B cell (primary cell): Measurements from ENCODE around the gene PLEKHG3. TPM values are rescaled to one million over a fixed set of nuclear protein-coding genes. Genes with fewer than 3 reads are reported as not detected.

Source experiments
- ATAC-seq: fragments of 200-7000 bp; cut with Tn5 transposase; one replicate; pipeline ENCODE4 v1.10.0; 2021; ENCODE audit warnings: low read depth, mild to moderate bottlenecking, moderate number of reproducible peaks, moderate library complexity
- CTCF ChIA-PET: fragments of 350-600 bp; sonication (Branson Sonifier 250); formaldehyde crosslinking; loops from one replicate; lab custom pipeline; 2021; ENCODE audit warnings: antibody characterized with exemption, inconsistent platforms; lab: Charles Lee
- POLR2A ChIA-PET: fragments of 350-600 bp; sonication (Branson Sonifier 250); formaldehyde crosslinking; loops from one replicate; lab custom pipeline; 2021; ENCODE audit warnings: antibody characterized with exemption; lab: Charles Lee
- DNase-seq: peaks from one replicate; pipeline ENCODE4 v3.0.0; 2013
- H2AFZ ChIP-seq: 2 replicates; pipeline ENCODE4 v1.6.1; 2012; ENCODE audit warnings: mild to moderate bottlenecking, low read depth, low read length; ENCODE audit not compliant: insufficient read depth, poor library complexity, severe bottlenecking
- H3K27ac ChIP-seq, 2 donors: 1 replicate in 1 of 2; 2 replicates in 1 of 2; pipeline ENCODE4 v1.5.1; 2012 to 2013; ENCODE audit warnings: low read length in 2 of 2, mild to moderate bottlenecking in 2 of 2, moderate library complexity in 1 of 2
- H3K27me3 ChIP-seq, 4 experiments: fragments of 200-600 bp in 1 of 4; sonication (generic) in 1 of 4; replicated peaks in 1 of 4; 1 replicate in 2 of 4; 2 replicates in 2 of 4; pipeline versions ENCODE4 v1.6.1 to v1.7.0; 2013 to 2016; ENCODE audit warnings: low read length in 3 of 4, mild to moderate bottlenecking in 2 of 4, mixed read lengths in 1 of 4, moderate library complexity in 1 of 4; ENCODE audit not compliant: insufficient read depth in 4 of 4, control insufficient read depth in 3 of 4; ENCODE audit errors: control extremely low read depth in 1 of 4
- H3K36me3 ChIP-seq, 2 experiments: replicated peaks in 1 of 2; 1 replicate in 1 of 2; 2 replicates in 1 of 2; pipeline versions ENCODE4 v1.6.1 to v1.7.1; 2013; ENCODE audit warnings: low read length in 1 of 2; ENCODE audit not compliant: insufficient read depth in 2 of 2, control insufficient read depth in 1 of 2; ENCODE audit errors: control extremely low read depth in 1 of 2, extremely low read depth in 1 of 2
- H3K4me1 ChIP-seq, 2 donors: fragments of 200-600 bp in 1 of 2; sonication (generic) in 1 of 2; 1 replicate in 1 of 2; 2 replicates in 1 of 2; pipeline versions ENCODE4 v1.5.1 to v1.6.1; 2013 to 2017; ENCODE audit warnings: low read length in 2 of 2; ENCODE audit not compliant: control insufficient read depth in 2 of 2, insufficient read depth in 2 of 2
- H3K4me2 ChIP-seq: replicated peaks from 2 replicates; pipeline ENCODE3; 2012; ENCODE audit warnings: mild to moderate bottlenecking, low read depth, low read length; ENCODE audit not compliant: poor library complexity, severe bottlenecking
- H3K4me3 ChIP-seq, 5 experiments: fragments of 200-600 bp in 1 of 5; sonication (generic) in 1 of 5; 1 replicate in 3 of 5; 2 replicates in 2 of 5; pipeline versions ENCODE4 v1.5.1 to v1.7.0; 2011 to 2016; ENCODE audit warnings: low read length in 4 of 5, mild to moderate bottlenecking in 4 of 5, low read depth in 2 of 5, control low read depth in 1 of 5, moderate library complexity in 1 of 5; ENCODE audit not compliant: insufficient read depth in 1 of 5; ENCODE audit errors: control extremely low read depth in 1 of 5, extremely low read depth in 1 of 5
- H3K79me2 ChIP-seq: fragments of 200-600 bp; sonication (generic); one replicate; pipeline ENCODE4 v1.6.0; 2016; ENCODE audit warnings: low read length; ENCODE audit not compliant: control insufficient read depth, insufficient read depth
- H3K9ac ChIP-seq: fragments of 200-600 bp; sonication (generic); 2 replicates; pipeline ENCODE4 v1.6.1; 2017; ENCODE audit warnings: mild to moderate bottlenecking, low read length, moderate library complexity
- H3K9me3 ChIP-seq, 3 donors: one replicate each; pipeline versions ENCODE4 v1.6.1 to v1.7.1; 2013; ENCODE audit warnings: low read length in 2 of 3; ENCODE audit not compliant: control insufficient read depth in 2 of 3, insufficient read depth in 1 of 3; ENCODE audit errors: control extremely low read depth in 1 of 3
- H4K20me1 ChIP-seq: 2 replicates; pipeline ENCODE4 v1.6.0; 2012; ENCODE audit warnings: mild to moderate bottlenecking, low read length; ENCODE audit not compliant: insufficient read depth, control insufficient read depth, poor library complexity, severe bottlenecking
- H3K27ac Mint-ChIP-seq: one replicate; pipeline ENCODE4 v1.8.0; 2021; ENCODE audit warnings: mixed read lengths
- H3K27me3 Mint-ChIP-seq: one replicate; pipeline ENCODE4 v1.8.0; 2021; ENCODE audit warnings: mixed read lengths
- H3K4me1 Mint-ChIP-seq: one replicate; pipeline ENCODE4 v1.8.0; 2021; ENCODE audit warnings: mixed read lengths
- H3K4me3 Mint-ChIP-seq: one replicate; pipeline ENCODE4 v1.8.0; 2021; ENCODE audit warnings: mixed read lengths
- H3K9me3 Mint-ChIP-seq: one replicate; pipeline ENCODE4 v1.8.0; 2022; ENCODE audit warnings: mixed read lengths; ENCODE audit not compliant: insufficient read depth
- EZH2 ChIP-seq: IDR thresholded peaks from 2 replicates; pipeline ENCODE4 v1.6.1; 2012; ENCODE audit warnings: borderline replicate concordance, low read depth, mild to moderate bottlenecking, moderate library complexity, low read length; ENCODE audit not compliant: insufficient read depth, poor library complexity, severe bottlenecking
- WGBS: methylation state at CpG from one replicate; pipeline ENCODE4 v1.1.5; 2013; ENCODE audit warnings: missing lambda C conversion rate; ENCODE audit not compliant: insufficient coverage; 5-methylcytosine and 5-hydroxymethylcytosine counted together
- intact Hi-C: fragments of 100-400 bp; cut with micrococcal nuclease; formaldehyde crosslinking; loops from one replicate; pipeline ENCODE4 v1.10.0; 2022
- polyA plus RNA-seq: library from polyadenylated mRNA; depleted of rRNA; stranded (reverse); fragments of >200 nt; gene quantifications from 2 replicates; pipeline ENCODE4 v1.2.3, GENCODE V29; 2012
- total RNA-seq, 2 donors: library from RNA; stranded (reverse); fragments of 120-200 nt in 1 of 2; gene quantifications; 1 replicate in 1 of 2; 2 replicates in 1 of 2; pipeline versions ENCODE4 v1.2.3 to v1.2.4, GENCODE V29; 2013 to 2022
- TF ChIP-seq, protein P1 (sequence below): fragments of 200-600 bp; IDR thresholded peaks from one replicate; pipeline ENCODE4 v1.8.0; 2022; ENCODE audit warnings: antibody characterized with exemption, mild to moderate bottlenecking

The PLEKHG3 gene
- total and polyA plus RNA-seq, 2 donors (not counting 1 experiment from before 2014, with no cell fraction given): 0.12 to 0.25 TPM

DNA sequence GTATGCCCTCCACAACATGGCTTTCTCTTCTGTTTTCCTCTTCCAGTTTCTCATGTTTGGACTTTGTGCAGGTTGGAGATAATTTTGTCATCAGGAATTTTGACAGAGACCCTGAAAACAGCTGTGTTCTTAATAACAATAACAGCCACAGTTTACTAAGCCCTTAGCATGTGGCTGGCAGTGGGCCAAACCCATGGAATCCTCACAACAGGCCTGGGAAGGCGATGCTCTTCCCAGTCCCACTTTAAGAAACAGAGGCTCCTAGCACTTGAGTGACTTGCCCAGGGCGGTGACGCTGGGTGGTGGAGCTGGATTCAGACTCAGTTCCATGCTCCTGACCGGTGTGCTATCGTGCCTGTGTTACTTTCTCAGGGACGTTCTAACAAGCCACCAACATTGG is 20.1 kb upstream of the PLEKHG3 start:
- H4K20me1 ChIP-seq: no peaks in the 10 kb centered on the region
- H3K79me2 ChIP-seq: no peaks in the 10 kb centered on the region
- no peak overlapping the region for H2AFZ ChIP-seq
- no peak overlapping the region for H3K27ac Mint-ChIP-seq
- no peaks in the 10 kb centered on the region for H3K36me3 ChIP-seq
- no peak for ATAC-seq
- H3K9me3 ChIP-seq: no peaks in the 10 kb centered on the region
- no peak for DNase-seq
- ChIA-PET CTCF (no interaction called here), POLR2A (no interaction called here)
- no peak overlapping the region for H3K4me2 ChIP-seq
- no peak overlapping the region for H3K9ac ChIP-seq
- no peak for TF ChIP-seq EZH2
- TF ChIP-seq, protein P1, sequence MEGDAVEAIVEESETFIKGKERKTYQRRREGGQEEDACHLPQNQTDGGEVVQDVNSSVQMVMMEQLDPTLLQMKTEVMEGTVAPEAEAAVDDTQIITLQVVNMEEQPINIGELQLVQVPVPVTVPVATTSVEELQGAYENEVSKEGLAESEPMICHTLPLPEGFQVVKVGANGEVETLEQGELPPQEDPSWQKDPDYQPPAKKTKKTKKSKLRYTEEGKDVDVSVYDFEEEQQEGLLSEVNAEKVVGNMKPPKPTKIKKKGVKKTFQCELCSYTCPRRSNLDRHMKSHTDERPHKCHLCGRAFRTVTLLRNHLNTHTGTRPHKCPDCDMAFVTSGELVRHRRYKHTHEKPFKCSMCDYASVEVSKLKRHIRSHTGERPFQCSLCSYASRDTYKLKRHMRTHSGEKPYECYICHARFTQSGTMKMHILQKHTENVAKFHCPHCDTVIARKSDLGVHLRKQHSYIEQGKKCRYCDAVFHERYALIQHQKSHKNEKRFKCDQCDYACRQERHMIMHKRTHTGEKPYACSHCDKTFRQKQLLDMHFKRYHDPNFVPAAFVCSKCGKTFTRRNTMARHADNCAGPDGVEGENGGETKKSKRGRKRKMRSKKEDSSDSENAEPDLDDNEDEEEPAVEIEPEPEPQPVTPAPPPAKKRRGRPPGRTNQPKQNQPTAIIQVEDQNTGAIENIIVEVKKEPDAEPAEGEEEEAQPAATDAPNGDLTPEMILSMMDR: no peak
- H3K27me3 Mint-ChIP-seq: peaks cover 8% of the 10 kb centered on the region
- no peaks in the 10 kb centered on the region for H3K4me1 ChIP-seq
- H3K27me3 ChIP-seq: peaks cover 0 to 3% (median 0%) of the 10 kb centered on the region in 4 experiments
- no peak overlapping the region for H3K4me3 ChIP-seq
- no peaks in the 10 kb centered on the region for H3K4me1 Mint-ChIP-seq
- H3K4me3 Mint-ChIP-seq: no peak overlapping the region
- 97% methylated on average over 6 of the region's 6 CpGs for WGBS
- H3K27ac ChIP-seq: no peak overlapping the region
- H3K9me3 Mint-ChIP-seq: no peaks in the 10 kb centered on the region
- intact Hi-C loops: no loop called here

DNA sequence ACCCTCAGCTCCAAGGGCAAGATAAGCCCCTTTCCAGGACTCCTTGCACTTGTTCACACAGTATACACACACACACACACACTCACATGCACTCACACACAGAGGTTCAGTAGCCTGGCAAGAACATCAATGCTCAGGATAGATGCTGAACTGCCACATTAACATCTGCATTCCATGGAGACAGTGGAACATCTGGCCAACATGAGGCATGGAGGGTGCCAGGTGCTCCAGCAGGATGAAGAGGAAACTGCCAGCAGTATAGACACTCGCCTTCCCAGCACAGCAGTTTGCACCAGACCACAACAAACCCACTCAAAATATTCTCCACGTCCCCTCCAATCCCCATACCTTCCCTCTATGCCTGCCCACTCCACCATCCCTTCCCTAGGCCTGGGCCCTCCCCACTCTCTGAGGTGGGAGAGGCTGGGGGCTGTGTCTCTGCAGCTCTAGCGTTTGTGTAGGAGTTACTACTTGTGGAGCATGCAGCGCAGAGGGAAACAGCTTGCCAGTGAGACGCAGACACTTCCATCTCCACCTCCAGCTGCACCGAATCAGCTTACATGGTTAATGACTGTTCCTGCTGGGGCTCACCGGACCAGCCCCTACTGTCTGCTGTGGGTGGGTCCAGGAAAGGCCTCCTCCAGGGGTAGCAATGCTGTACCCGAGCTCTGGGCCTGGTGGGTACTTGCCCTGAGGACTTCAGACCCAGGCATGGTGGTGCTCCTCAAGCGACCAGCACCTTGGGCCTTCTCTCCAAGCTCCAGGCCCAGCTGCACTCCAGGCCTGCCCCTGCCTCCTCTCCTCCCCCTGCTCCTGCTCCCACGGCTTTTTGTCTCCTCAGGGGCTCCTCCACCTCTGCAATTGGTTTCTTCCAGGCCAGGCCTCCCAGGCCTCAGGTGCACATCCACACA is 18.6 kb upstream of the PLEKHG3 start:
- no peak overlapping the region for H3K27ac Mint-ChIP-seq

More for the DNA sequence above, 18.6 kb upstream of the PLEKHG3 start:
- intact Hi-C loops: no loop called here
- H3K4me1 Mint-ChIP-seq: no peaks in the 10 kb centered on the region
- Histone ChIP-seq H3K27ac (no peak overlapping the region), H3K27me3 (peaks cover 0 to 3% (median 0%) of the 10 kb centered on the region in 4 experiments), H3K4me3 (no peak overlapping the region), H2AFZ (no peak overlapping the region), H3K9ac (no peak overlapping the region), H3K79me2 (no peaks in the 10 kb centered on the region), H4K20me1 (no peaks in the 10 kb centered on the region), H3K9me3 (no peaks in the 10 kb centered on the region), H3K4me1 (no peaks in the 10 kb centered on the region), H3K4me2 (no peak overlapping the region), H3K36me3 (no peaks in the 10 kb centered on the region)
- no peak for TF ChIP-seq EZH2
- TF ChIP-seq, protein P1: no peak
- peaks cover 14% of the 10 kb centered on the region for H3K27me3 Mint-ChIP-seq
- 94% methylated on average over 4 of the region's 10 CpGs for WGBS
- no peak overlapping the region for H3K4me3 Mint-ChIP-seq
- CTCF ChIA-PET: interaction anchor here (0.6 kb wide), 1 partner anchor 383 kb away, joined by 3 read pairs; no protein-coding TSS in a partner anchor
- DNase-seq (no peak), ATAC-seq (no peak)
- H3K9me3 Mint-ChIP-seq: no peaks in the 10 kb centered on the region
- POLR2A ChIA-PET: no interaction called here
